ENCODE results near the gene GRPEL1.

Gene GRPEL1

GRCh38 chr4:7062816-7063215, 5.0 kb downstream of the GRPEL1 start:
- DNase-seq = no peak

GRCh38 chr4:7061815-7062214, 6.0 kb downstream of the GRPEL1 start:
- no peak for DNase-seq

- no peak for DNase-seq
Measured at GRCh38 chr4:7060346-7061150, 7.3 kb downstream of the GRPEL1 start.

- DNase-seq = peak; percentile 70 to 76
Measured at GRCh38 chr4:7059662-7060061, 8.2 kb downstream of the GRPEL1 start.

GRCh38 chr4:7058792-7059191, 9.1 kb downstream of the GRPEL1 start:
- no peak for DNase-seq

GRCh38 chr4:7055990-7056325, 11.9 kb downstream of the GRPEL1 start:
- DNase-seq = no peak

GRCh38 chr4:7055111-7055989, 12.5 kb downstream of the GRPEL1 start:
- no peak for DNase-seq

GRCh38 chr4:7054106-7054880, 13.6 kb downstream of the GRPEL1 start:
- DNase-seq = no peak

- DNase-seq = peak in 1 of 2 experiments; percentile 12
Measured at GRCh38 chr4:7052923-7053715, 14.7 kb downstream of the GRPEL1 start.

GRCh38 chr4:7052313-7052712, 15.6 kb downstream of the GRPEL1 start:
- no peak for DNase-seq

GRCh38 chr4:7051905-7052304, 16.0 kb downstream of the GRPEL1 start:
- no peak for DNase-seq

GRCh38 chr4:7051144-7051495, 16.7 kb downstream of the GRPEL1 start:
- no peak for DNase-seq

- DNase-seq = no peak
Measured at GRCh38 chr4:7050481-7051143, 17.3 kb downstream of the GRPEL1 start.

GRCh38 chr4:7049739-7050138, 18.1 kb downstream of the GRPEL1 start:
- no peak for DNase-seq

- no peak for DNase-seq
Measured at GRCh38 chr4:7049295-7049694, 18.6 kb downstream of the GRPEL1 start.

GRCh38 chr4:7048642-7049041, 19.2 kb downstream of the GRPEL1 start:
- no peak for DNase-seq

GRCh38 chr4:7046971-7047370, 20.9 kb downstream of the GRPEL1 start:
- DNase-seq = no peak

GRCh38 chr4:7045961-7046921, 21.6 kb downstream of the GRPEL1 start:
- no peak for DNase-seq

- no peak for DNase-seq
Measured at GRCh38 chr4:7045553-7045952, 22.3 kb downstream of the GRPEL1 start.

GRCh38 chr4:7044137-7044930, 23.5 kb downstream of the GRPEL1 start:
- no peak for DNase-seq
